ENCODE results near the gene CORO2B. TPM values are rescaled to one million over a fixed set of nuclear protein-coding genes. Genes with fewer than 3 reads are reported as not detected.
A peak's percentile ranks its signal among the peaks of the same experiment; 100 is the strongest.

CORO2B gene
- total and polyA plus RNA-seq, 8 donors, result 0.56 to 7.7 (median 1.7) TPM

- FAIRE-seq (no peak), DNase-seq (no peak), ATAC-seq (no peak)
- Histone ChIP-seq H3K27ac (no peak overlapping the region), H3K36me3 (no peaks in the 10 kb centered on the region), H3K4me3 (no peak overlapping the region), H3K27me3 (no peaks in the 10 kb centered on the region), H3K9me3 (no peaks in the 10 kb centered on the region), H3K4me1 (no peaks in the 10 kb centered on the region)
- intact Hi-C loops (cut with DNase I), result no loop called here
- no peak for TF ChIP-seq CTCF (IDR thresholded peaks at IDR 0.05)
- 92 to 93% methylated on average over 1 of the region's 1 CpG for WGBS, 2 donors
Observed at GRCh38 chr15:68570974-68571373, 7.8 kb upstream of the CORO2B start.

- no peak for FAIRE-seq
- H3K27ac ChIP-seq, result no peak overlapping the region
- no peaks in the 10 kb centered on the region for H3K27me3 ChIP-seq
- ATAC-seq, result no peak
- no peak for DNase-seq
- no peak for TF ChIP-seq CTCF (IDR thresholded peaks at IDR 0.05)
- no peak overlapping the region for H3K4me3 ChIP-seq
- H3K9me3 ChIP-seq, result no peaks in the 10 kb centered on the region
- intact Hi-C loops (cut with DNase I), result no loop called here
- no peaks in the 10 kb centered on the region for H3K36me3 ChIP-seq
- no peaks in the 10 kb centered on the region for H3K4me1 ChIP-seq
- WGBS, 2 donors, result 73 to 75% methylated on average over 4 of the region's 4 CpGs
Observed at GRCh38 chr15:68571582-68571981, 7.2 kb upstream of the CORO2B start.

- no peaks in the 10 kb centered on the region for H3K27me3 ChIP-seq
- WGBS, 2 donors, result 72 to 82% methylated on average over 4 of the region's 4 CpGs
- no peaks in the 10 kb centered on the region for H3K9me3 ChIP-seq
- H3K4me3 ChIP-seq, result no peak overlapping the region
- no peak overlapping the region for H3K27ac ChIP-seq
- TF ChIP-seq CTCF (IDR thresholded peaks at IDR 0.05), result no peak
- ATAC-seq, result no peak
- H3K4me1 ChIP-seq, result no peaks in the 10 kb centered on the region
- no peak for FAIRE-seq
- DNase-seq, result no peak
- intact Hi-C loops (cut with DNase I), result no loop called here
- no peaks in the 10 kb centered on the region for H3K36me3 ChIP-seq
Observed at GRCh38 chr15:68572309-68572708, 6.5 kb upstream of the CORO2B start.

GRCh38 chr15:68572921-68573320 lies 5.9 kb upstream of the CORO2B start:
- no peaks in the 10 kb centered on the region for H3K9me3 ChIP-seq
- DNase-seq, result peak in 1 of 6 donors; percentile 14
- FAIRE-seq, result no peak
- 52 to 55% methylated on average over 6 of the region's 6 CpGs for WGBS, 2 donors
- H3K4me3 ChIP-seq, result no peak overlapping the region
- intact Hi-C loops (cut with DNase I), result no loop called here
- H3K27ac ChIP-seq, result no peak overlapping the region
- H3K27me3 ChIP-seq, result no peaks in the 10 kb centered on the region
- H3K36me3 ChIP-seq, result no peaks in the 10 kb centered on the region
- no peaks in the 10 kb centered on the region for H3K4me1 ChIP-seq
- no peak for TF ChIP-seq CTCF (IDR thresholded peaks at IDR 0.05)
- no peak for ATAC-seq

GRCh38 chr15:68574046-68574445 lies 4.7 kb upstream of the CORO2B start:
- TF ChIP-seq CTCF (IDR thresholded peaks at IDR 0.05), result no peak
- Histone ChIP-seq H3K9me3 (no peaks in the 10 kb centered on the region), H3K27me3 (no peaks in the 10 kb centered on the region), H3K4me3 (no peak overlapping the region), H3K36me3 (no peaks in the 10 kb centered on the region), H3K27ac (no peak overlapping the region), H3K4me1 (no peaks in the 10 kb centered on the region)
- FAIRE-seq (no peak), ATAC-seq (no peak), DNase-seq (peak in 2 of 6 donors; percentile 31 to 39)
- intact Hi-C loops (cut with DNase I), result no loop called here
- WGBS, 2 donors, result 69 to 74% methylated on average over 4 of the region's 4 CpGs

All from pancreas (tissue), 10 donors.